Measurements from ENCODE around the gene CHCHD6. TPM values are rescaled to one million over a fixed set of nuclear protein-coding genes. Genes with fewer than 3 reads are reported as not detected.

Gene CHCHD6
- total RNA-seq, 1 experiment from 2014 or later: 47.7 TPM

DNA sequence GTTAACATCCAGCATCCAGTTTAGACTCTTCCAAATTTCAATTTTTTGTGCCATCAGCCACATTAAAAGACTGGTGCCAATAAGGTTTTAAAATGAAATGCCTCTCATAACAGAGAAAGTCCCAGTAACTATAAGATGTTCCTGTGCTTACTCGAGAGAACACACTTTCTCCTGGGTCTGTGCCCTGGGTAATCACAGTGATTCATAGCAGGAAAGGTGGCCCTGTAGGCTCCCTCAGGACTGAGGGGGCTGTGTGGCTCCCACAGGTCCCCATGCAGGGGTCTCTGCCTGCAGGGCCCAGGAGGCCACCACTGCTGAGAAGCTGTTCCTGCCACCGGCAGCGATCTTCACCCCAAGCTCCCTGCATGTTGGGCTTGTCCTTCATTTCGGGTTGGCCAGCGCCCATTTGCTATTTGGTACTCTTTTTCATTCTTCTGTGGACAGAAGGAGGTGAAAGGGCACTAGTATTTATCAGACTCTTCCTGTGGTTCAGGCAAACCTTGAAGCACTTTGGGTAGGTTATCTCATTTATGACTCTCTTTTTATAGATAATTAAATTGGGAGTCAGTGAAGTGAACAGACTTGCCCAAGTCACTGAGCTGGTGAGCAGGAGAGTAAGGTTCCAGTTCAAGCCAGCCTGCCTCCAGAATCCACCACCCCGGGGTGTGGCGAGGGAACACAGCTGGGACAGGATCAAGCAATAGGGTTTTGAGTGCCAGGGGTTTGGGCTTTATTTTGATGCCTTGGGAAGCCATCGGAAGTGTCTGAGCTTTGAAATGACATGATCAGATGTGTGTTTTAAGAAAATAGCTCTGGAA lies 234.7 kb downstream of the CHCHD6 start:
- no TSS peak for BruUV-seq (replicated peaks)
- CTCF ChIA-PET: no interaction called here

GRCh38 chr3:126939338-126939718 lies 235.3 kb downstream of the CHCHD6 start:
- Histone ChIP-seq H2AFZ (no peak overlapping the region), H3K27me3 (ENCODE audit: insufficient read depth, low read depth) (no peaks in the 10 kb centered on the region), H3K27ac (no peak overlapping the region), H4K20me1 (ENCODE audit: insufficient read depth) (no peaks in the 10 kb centered on the region; the same call in 1 of the 2 replicates), H3K4me2 (no peak overlapping the region), H3K79me2 (ENCODE audit: low read depth) (no peaks in the 10 kb centered on the region), H3K9me2 (ENCODE audit: insufficient read depth) (no peaks in the 10 kb centered on the region), H3K36me3 (ENCODE audit: low read depth) (no peaks in the 10 kb centered on the region), H3K9me3 (ENCODE audit: insufficient read depth, low read depth) (no peaks in the 10 kb centered on the region), H3K4me3 (no peak overlapping the region), H3F3A (ENCODE audit: insufficient read depth, low read depth) (no peaks in the 10 kb centered on the region), H3K4me1 (replicated peaks; ENCODE audit: insufficient read depth) (peaks cover 10% of the 10 kb centered on the region)
- BruUV-seq (replicated peaks): no TSS peak
- TF ChIP-seq EZH2 (IDR thresholded peaks at IDR 0.05; ENCODE audit: low read depth): no peak
- TF ChIP-seq, protein P1, sequence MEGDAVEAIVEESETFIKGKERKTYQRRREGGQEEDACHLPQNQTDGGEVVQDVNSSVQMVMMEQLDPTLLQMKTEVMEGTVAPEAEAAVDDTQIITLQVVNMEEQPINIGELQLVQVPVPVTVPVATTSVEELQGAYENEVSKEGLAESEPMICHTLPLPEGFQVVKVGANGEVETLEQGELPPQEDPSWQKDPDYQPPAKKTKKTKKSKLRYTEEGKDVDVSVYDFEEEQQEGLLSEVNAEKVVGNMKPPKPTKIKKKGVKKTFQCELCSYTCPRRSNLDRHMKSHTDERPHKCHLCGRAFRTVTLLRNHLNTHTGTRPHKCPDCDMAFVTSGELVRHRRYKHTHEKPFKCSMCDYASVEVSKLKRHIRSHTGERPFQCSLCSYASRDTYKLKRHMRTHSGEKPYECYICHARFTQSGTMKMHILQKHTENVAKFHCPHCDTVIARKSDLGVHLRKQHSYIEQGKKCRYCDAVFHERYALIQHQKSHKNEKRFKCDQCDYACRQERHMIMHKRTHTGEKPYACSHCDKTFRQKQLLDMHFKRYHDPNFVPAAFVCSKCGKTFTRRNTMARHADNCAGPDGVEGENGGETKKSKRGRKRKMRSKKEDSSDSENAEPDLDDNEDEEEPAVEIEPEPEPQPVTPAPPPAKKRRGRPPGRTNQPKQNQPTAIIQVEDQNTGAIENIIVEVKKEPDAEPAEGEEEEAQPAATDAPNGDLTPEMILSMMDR (conservative IDR thresholded peaks at IDR 0.05): no peak
- no peak for DNase-seq
- ChIA-PET POLR2A (ENCODE audit: unreplicated experiment) (no interaction called here), CTCF (no interaction called here)
- intact Hi-C loops (cut with micrococcal nuclease; ENCODE audit: unreplicated experiment): no loop called here

More for the DNA sequence above, 234.7 kb downstream of the CHCHD6 start:
- Histone ChIP-seq H3K4me3 (no peak overlapping the region), H3F3A (ENCODE audit: insufficient read depth, low read depth) (no peaks in the 10 kb centered on the region), H3K27ac (no peak overlapping the region), H3K36me3 (ENCODE audit: low read depth) (no peaks in the 10 kb centered on the region), H3K4me2 (no peak overlapping the region), H3K4me1 (replicated peaks; ENCODE audit: insufficient read depth) (peaks cover 10% of the 10 kb centered on the region), H3K27me3 (ENCODE audit: insufficient read depth, low read depth) (no peaks in the 10 kb centered on the region), H3K79me2 (ENCODE audit: low read depth) (no peaks in the 10 kb centered on the region), H3K9me3 (ENCODE audit: insufficient read depth, low read depth) (no peaks in the 10 kb centered on the region), H2AFZ (no peak overlapping the region), H4K20me1 (ENCODE audit: insufficient read depth) (no peaks in the 10 kb centered on the region; the same call in 1 of the 2 replicates), H3K9me2 (ENCODE audit: insufficient read depth) (no peaks in the 10 kb centered on the region)
- POLR2A ChIA-PET (ENCODE audit: unreplicated experiment): interaction anchor here (0.6 kb wide), 1 partner anchor 181 kb away, joined by 3 read pairs; no protein-coding TSS in a partner anchor
- DNase-seq: no peak
- intact Hi-C loops (cut with micrococcal nuclease; ENCODE audit: unreplicated experiment): no loop called here
- no peak for TF ChIP-seq EZH2 (IDR thresholded peaks at IDR 0.05; ENCODE audit: low read depth)
- TF ChIP-seq, protein P1 (conservative IDR thresholded peaks at IDR 0.05): no peak

- CTCF ChIA-PET: no interaction called here
- BruUV-seq (replicated peaks): no TSS peak
- no peaks in the 10 kb centered on the region for H3K36me3 ChIP-seq (ENCODE audit: low read depth)
- peaks cover 10% of the 10 kb centered on the region for H3K4me1 ChIP-seq (replicated peaks; ENCODE audit: insufficient read depth)
- H3K4me3 ChIP-seq: no peak overlapping the region
- no peak overlapping the region for H3K27ac ChIP-seq
- POLR2A ChIA-PET (ENCODE audit: unreplicated experiment): no interaction called here
- TF ChIP-seq, protein P1 (conservative IDR thresholded peaks at IDR 0.05): no peak
- TF ChIP-seq EZH2 (IDR thresholded peaks at IDR 0.05; ENCODE audit: low read depth): no peak
- H4K20me1 ChIP-seq (ENCODE audit: insufficient read depth): no peaks in the 10 kb centered on the region; the same call in 1 of the 2 replicates
- H3K79me2 ChIP-seq (ENCODE audit: low read depth): no peaks in the 10 kb centered on the region
- H3K9me3 ChIP-seq (ENCODE audit: insufficient read depth, low read depth): no peaks in the 10 kb centered on the region
- no peaks in the 10 kb centered on the region for H3K27me3 ChIP-seq (ENCODE audit: insufficient read depth, low read depth)
- no peaks in the 10 kb centered on the region for H3K9me2 ChIP-seq (ENCODE audit: insufficient read depth)
- no peak for DNase-seq
- intact Hi-C loops (cut with micrococcal nuclease; ENCODE audit: unreplicated experiment): no loop called here
- H3K4me2 ChIP-seq: no peak overlapping the region
- no peak overlapping the region for H2AFZ ChIP-seq
- no peaks in the 10 kb centered on the region for H3F3A ChIP-seq (ENCODE audit: insufficient read depth, low read depth)
Observed at GRCh38 chr3:126939733-126940132, 235.7 kb downstream of the CHCHD6 start.

Data from PC-9 (cell line).